Fibroblast of pulmonary artery (primary cell): Measurements from ENCODE around the gene SLC6A11.

Experiments used
- DNase-seq: peaks from one replicate; pipeline ENCODE4 v3.0.0-alpha.2; 2010; ENCODE audit warnings: low read depth
- H3K4me3 ChIP-seq: replicated peaks from 2 replicates; pipeline ENCODE4 v1.5.1; 2011; ENCODE audit warnings: low read depth, mild to moderate bottlenecking, control low read depth, low read length, moderate library complexity
- TF ChIP-seq, protein P1 (sequence below): IDR thresholded peaks from 2 replicates; pipeline ENCODE4 v1.5.1; 2011; ENCODE audit warnings: mild to moderate bottlenecking, control low read depth, low read length, inconsistent platforms; ENCODE audit errors: missing control alignments

Gene SLC6A11

DNA sequence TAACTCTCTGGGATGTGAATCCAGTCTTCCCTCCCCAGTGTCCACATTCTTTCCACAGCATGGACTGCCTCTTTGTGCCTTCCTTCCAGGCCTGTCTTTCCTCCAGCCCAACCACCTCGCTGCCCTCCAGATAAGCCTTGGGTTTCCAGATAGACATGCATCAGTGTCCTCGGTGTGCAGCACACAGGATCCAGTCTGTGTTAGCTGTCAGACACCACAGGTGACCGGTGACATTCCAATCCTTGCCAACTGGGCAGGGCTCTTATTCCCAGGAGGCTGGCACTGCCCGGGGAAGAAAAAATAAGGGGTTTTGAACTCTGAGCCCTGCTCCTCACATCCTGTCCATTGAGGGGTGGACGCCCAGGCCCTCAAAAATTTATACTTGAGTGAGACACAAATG, 170.6 kb downstream of the SLC6A11 start:
- H3K4me3 ChIP-seq: no peak overlapping the region
- DNase-seq: no peak
- TF ChIP-seq, protein P1, sequence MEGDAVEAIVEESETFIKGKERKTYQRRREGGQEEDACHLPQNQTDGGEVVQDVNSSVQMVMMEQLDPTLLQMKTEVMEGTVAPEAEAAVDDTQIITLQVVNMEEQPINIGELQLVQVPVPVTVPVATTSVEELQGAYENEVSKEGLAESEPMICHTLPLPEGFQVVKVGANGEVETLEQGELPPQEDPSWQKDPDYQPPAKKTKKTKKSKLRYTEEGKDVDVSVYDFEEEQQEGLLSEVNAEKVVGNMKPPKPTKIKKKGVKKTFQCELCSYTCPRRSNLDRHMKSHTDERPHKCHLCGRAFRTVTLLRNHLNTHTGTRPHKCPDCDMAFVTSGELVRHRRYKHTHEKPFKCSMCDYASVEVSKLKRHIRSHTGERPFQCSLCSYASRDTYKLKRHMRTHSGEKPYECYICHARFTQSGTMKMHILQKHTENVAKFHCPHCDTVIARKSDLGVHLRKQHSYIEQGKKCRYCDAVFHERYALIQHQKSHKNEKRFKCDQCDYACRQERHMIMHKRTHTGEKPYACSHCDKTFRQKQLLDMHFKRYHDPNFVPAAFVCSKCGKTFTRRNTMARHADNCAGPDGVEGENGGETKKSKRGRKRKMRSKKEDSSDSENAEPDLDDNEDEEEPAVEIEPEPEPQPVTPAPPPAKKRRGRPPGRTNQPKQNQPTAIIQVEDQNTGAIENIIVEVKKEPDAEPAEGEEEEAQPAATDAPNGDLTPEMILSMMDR: no peak

DNA sequence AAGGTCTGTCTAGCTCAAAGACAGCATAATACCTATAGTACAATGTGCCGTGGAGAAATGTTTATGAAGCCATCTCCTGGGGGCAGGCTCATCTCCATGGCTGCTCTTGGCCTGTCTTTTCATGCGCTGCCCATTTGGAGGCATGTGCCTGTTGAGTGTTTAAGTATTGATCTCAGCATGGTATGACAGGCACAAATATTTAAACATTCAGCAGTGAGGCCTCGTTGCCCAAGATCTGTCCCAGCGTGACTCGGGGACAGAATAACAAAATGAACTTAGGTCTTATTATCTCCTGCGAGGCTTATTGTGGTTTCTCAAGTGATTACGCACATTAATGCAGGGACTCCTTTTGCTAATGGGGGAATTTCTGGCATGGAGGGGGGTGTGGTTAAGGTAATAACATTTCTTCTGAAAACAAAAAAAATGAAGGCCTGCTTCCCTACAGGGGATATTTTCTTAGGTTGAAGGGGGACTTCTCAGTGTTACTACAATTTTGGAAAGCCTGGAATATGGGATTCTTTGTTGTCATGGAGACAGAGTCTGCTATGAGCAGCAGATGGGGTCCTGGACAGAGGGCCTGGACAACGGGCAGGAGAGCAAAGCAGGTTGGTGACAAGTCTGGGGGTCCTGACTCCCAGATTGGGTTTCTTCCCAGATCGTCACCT, 172.1 kb downstream of the SLC6A11 start:
- TF ChIP-seq, protein P1: no peak
- no peak overlapping the region for H3K4me3 ChIP-seq
- DNase-seq: no peak

DNA sequence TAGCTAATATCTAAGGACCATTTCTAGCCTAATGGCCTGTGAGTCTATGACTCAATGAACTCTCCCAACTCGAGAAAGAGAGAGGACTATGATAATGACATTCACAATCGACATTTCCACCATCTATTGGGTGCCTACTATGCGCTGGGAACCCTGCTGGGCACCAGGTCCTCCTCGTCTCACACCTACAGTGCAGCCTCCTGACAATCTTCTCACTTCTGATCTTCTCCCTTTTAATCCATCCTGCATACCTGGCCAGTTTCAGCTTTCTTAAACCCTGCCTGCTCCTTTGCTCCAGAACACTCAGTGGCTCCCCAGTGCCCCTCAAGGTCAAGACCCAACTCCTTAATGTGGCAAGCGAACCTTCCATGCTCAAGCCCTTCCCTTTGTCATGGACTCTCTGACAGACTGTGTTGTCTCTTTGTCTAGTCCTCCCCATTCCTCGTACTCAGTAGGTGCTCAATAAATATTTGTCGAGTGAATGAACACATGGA, 173.0 kb downstream of the SLC6A11 start:
- DNase-seq: no peak
- H3K4me3 ChIP-seq: no peak overlapping the region
- TF ChIP-seq, protein P1: no peak
